PC-9 (cell line): ENCODE results near the gene ADARB2.

Experiments
- CTCF ChIP-seq: fragments of 200-600 bp; sonication (generic); conservative IDR thresholded peaks from 2 replicates; pipeline ENCODE4 v1.6.1; 2017; ENCODE audit warnings: mixed run types, antibody characterized with exemption, mild to moderate bottlenecking, moderate library complexity
- EZH2 ChIP-seq: fragments of 200-600 bp; sonication (generic); IDR thresholded peaks from 2 replicates; pipeline ENCODE4 v1.8.0; 2017; ENCODE audit warnings: antibody characterized with exemption, low read depth

- TF ChIP-seq CTCF: no peak
- no peak for TF ChIP-seq EZH2
Measured at GRCh38 chr10:1538121-1538520, 199.2 kb downstream of the ADARB2 start.
